Measurements from ENCODE around the gene PEX7. TPM values are rescaled to one million over a fixed set of nuclear protein-coding genes. Genes with fewer than 3 reads are reported as not detected.

Gene PEX7
- total RNA-seq, 2 donors from 2014 or later: 11.3 to 12.7 TPM

GRCh38 chr6:136960781-136961180 lies 138.4 kb downstream of the PEX7 start:
- no peaks in the 10 kb centered on the region for H3K9me3 ChIP-seq
- H3K4me1 ChIP-seq: peaks cover 9% of the 10 kb centered on the region
- DNase-seq: no peak
- no peak for TF ChIP-seq CTCF (IDR thresholded peaks at IDR 0.05)
- H3K4me3 ChIP-seq: no peak overlapping the region
- no peaks in the 10 kb centered on the region for H3K36me3 ChIP-seq
- H3K9ac ChIP-seq (ENCODE audit: low read depth in 2 of 2, low read length in 2 of 2): no peak overlapping the region
- no peaks in the 10 kb centered on the region for H3K27me3 ChIP-seq
- peak overlapping the region; percentile 73 for H3K27ac ChIP-seq
- intact Hi-C loops (cut with DNase I): no loop called here

DNA sequence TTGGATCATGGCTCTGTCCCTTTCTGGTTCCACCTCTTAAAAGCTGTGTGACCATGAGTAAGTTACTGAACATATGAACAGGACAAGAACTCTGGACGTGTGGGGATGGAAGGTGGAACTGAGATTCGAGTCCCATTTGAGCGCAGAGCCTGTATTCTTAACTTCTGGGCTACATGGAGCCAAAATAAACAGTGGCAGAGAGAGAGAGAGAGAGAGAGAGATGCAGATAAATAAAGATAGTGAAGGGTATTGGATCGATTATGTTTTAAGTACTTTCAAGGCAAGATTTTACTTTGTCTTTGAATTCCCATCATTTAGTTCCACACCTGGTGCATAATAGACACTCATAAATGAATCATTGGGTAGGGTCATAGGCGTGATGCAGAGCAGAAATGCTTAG lies 139.5 kb downstream of the PEX7 start:
- Histone ChIP-seq H3K4me3 (no peak overlapping the region), H3K9me3 (no peaks in the 10 kb centered on the region), H3K9ac (ENCODE audit: low read depth in 2 of 2, low read length in 2 of 2) (peak overlapping the region in 1 of 2 donors; percentile 61), H3K27me3 (no peaks in the 10 kb centered on the region), H3K27ac (peak overlapping the region; percentile 84), H3K4me1 (peaks cover 9% of the 10 kb centered on the region), H3K36me3 (no peaks in the 10 kb centered on the region)
- TF ChIP-seq CTCF (IDR thresholded peaks at IDR 0.05): no peak
- DNase-seq: peak; percentile 30
- intact Hi-C loops (cut with DNase I): no loop called here

- Histone ChIP-seq H3K4me1 (peaks cover 9% of the 10 kb centered on the region), H3K27ac (peak overlapping the region; percentile 84), H3K27me3 (no peaks in the 10 kb centered on the region), H3K36me3 (no peaks in the 10 kb centered on the region), H3K9me3 (no peaks in the 10 kb centered on the region), H3K4me3 (no peak overlapping the region), H3K9ac (ENCODE audit: low read depth in 2 of 2, low read length in 2 of 2) (peak overlapping the region in 1 of 2 donors; percentile 61)
- intact Hi-C loops (cut with DNase I): no loop called here
- no peak for TF ChIP-seq CTCF (IDR thresholded peaks at IDR 0.05)
- peak; percentile 71 for DNase-seq
Observed at GRCh38 chr6:136962661-136963060, 140.3 kb downstream of the PEX7 start.

DNA sequence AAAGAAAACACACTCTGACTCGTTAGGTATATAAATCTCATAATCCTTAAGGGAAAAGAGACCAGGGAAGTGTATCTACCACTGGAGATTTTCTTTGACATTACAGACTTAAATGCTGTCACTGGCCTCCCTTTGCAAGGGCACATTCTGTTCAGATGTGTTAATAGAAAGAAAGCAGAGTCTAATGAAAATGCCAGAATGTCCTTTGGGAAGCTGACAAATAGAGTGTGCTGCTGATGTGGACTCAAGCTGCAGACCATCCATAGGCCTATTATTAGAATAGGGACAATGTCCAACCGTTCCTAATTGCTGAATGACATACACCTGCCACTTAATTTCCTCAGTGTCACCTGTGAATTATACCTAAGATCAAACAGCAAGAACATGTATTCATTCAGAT lies 140.9 kb downstream of the PEX7 start:
- H3K9ac ChIP-seq (ENCODE audit: low read depth in 2 of 2, low read length in 2 of 2): peak overlapping the region in 1 of 2 donors; percentile 36
- H3K36me3 ChIP-seq: no peaks in the 10 kb centered on the region
- TF ChIP-seq CTCF (IDR thresholded peaks at IDR 0.05): no peak
- peak overlapping the region; percentile 84 for H3K27ac ChIP-seq
- intact Hi-C loops (cut with DNase I): no loop called here
- H3K9me3 ChIP-seq: no peaks in the 10 kb centered on the region
- no peak for DNase-seq
- H3K27me3 ChIP-seq: no peaks in the 10 kb centered on the region
- H3K4me1 ChIP-seq: peaks cover 9% of the 10 kb centered on the region
- H3K4me3 ChIP-seq: no peak overlapping the region

Other genes starting within 250 kb of the PEX7 start
- gene MAP3K5, start 30.1 kb upstream of the PEX7 start, total RNA-seq: 10 to 100 TPM; 15.3 to 17.1 TPM
- under 1 TPM; 0.15 to 0.32 TPM for gene SLC35D3, start 99.7 kb downstream of the PEX7 start, total RNA-seq
- 10 to 100 TPM; 12.2 to 12.8 TPM for gene IL20RA, start 222.4 kb downstream of the PEX7 start, total RNA-seq

Measured in colonic mucosa (tissue), 4 donors.